IPS DF 19.7 (cell line): ENCODE measurements around the gene IRF9.

Experiments
- DNase-seq: peaks from one replicate; pipeline ENCODE4 v3.0.0-alpha.2; 2013; ENCODE audit warnings: low read depth, low spot score

The IRF9 gene

GRCh38 chr14:24147761-24148428, 13.2 kb upstream of the IRF9 start:
- DNase-seq, result no peak

- DNase-seq, result no peak
These were observed 11.6 kb upstream of the IRF9 start for GRCh38 chr14:24149302-24149969.

GRCh38 chr14:24150061-24150460, 11.0 kb upstream of the IRF9 start:
- DNase-seq, result no peak

GRCh38 chr14:24150567-24150966, 10.5 kb upstream of the IRF9 start:
- no peak for DNase-seq

GRCh38 chr14:24150993-24151392, 10.1 kb upstream of the IRF9 start:
- no peak for DNase-seq

- no peak for DNase-seq
These were observed 9.5 kb upstream of the IRF9 start for GRCh38 chr14:24151404-24152080.

GRCh38 chr14:24155100-24155499, 6.0 kb upstream of the IRF9 start:
- DNase-seq, result no peak

GRCh38 chr14:24156840-24157239, 4.2 kb upstream of the IRF9 start:
- no peak for DNase-seq

GRCh38 chr14:24157331-24157730, 3.7 kb upstream of the IRF9 start:
- no peak for DNase-seq

GRCh38 chr14:24159777-24160498, 1.1 kb upstream of the IRF9 start:
- no peak for DNase-seq

- no peak for DNase-seq
These were observed 591 bp upstream of the IRF9 start for GRCh38 chr14:24160499-24160849.

GRCh38 chr14:24162093-24162492, 1.0 kb downstream of the IRF9 start:
- DNase-seq, result no peak

GRCh38 chr14:24164518-24164991, 3.5 kb downstream of the IRF9 start:
- DNase-seq, result no peak

GRCh38 chr14:24165785-24166184, 4.7 kb downstream of the IRF9 start:
- DNase-seq, result no peak

- no peak for DNase-seq
These were observed 6.5 kb downstream of the IRF9 start for GRCh38 chr14:24167469-24168114.

GRCh38 chr14:24171422-24172260, 10.6 kb downstream of the IRF9 start, which contains the start of gene REC8:
Gene REC8 (plus strand): TSS chr14:24172080. CDS start chr14:24172553, 473 bp downstream.
- DNase-seq, result peak; percentile 97

- DNase-seq, result no peak
These were observed 11.3 kb downstream of the IRF9 start for GRCh38 chr14:24172261-24172860.

- DNase-seq, result no peak
These were observed 11.8 kb downstream of the IRF9 start for GRCh38 chr14:24172871-24173281.

GRCh38 chr14:24176599-24176998, 15.5 kb downstream of the IRF9 start:
- no peak for DNase-seq
